Measurements from ENCODE around the gene LGALS4.
"Not testable (repeated sequence)": the region's sequence is repeated elsewhere in the genome, so short reads cannot be mapped to it uniquely, and the experiment has no call there.

GRCh38 chr19:38807374-38808098 lies 5.2 kb downstream of the LGALS4 start:
- not testable (repeated sequence) for TF ChIP-seq POLR2A (IDR thresholded peaks at IDR 0.05; ENCODE audit: low read length); GATA1 (IDR thresholded peaks at IDR 0.05; ENCODE audit: low read depth, low read length)
